Rectal smooth muscle tissue (tissue), 1 donor: ENCODE results near the gene RUNDC1.

Experiments
- H3K27ac ChIP-seq: one replicate; pipeline ENCODE4 v1.7.0; 2013; ENCODE audit warnings: low read depth, low read length, inconsistent platforms
- H3K27me3 ChIP-seq: one replicate; pipeline ENCODE4 v1.7.0; 2013; ENCODE audit warnings: low read length; ENCODE audit not compliant: control insufficient read depth, insufficient read depth
- H3K36me3 ChIP-seq: one replicate; pipeline ENCODE4 v1.7.0; 2013; ENCODE audit warnings: low read length; ENCODE audit not compliant: control insufficient read depth, insufficient read depth
- H3K4me1 ChIP-seq: one replicate; pipeline ENCODE4 v1.7.0; 2013; ENCODE audit warnings: low read length; ENCODE audit not compliant: control insufficient read depth, insufficient read depth
- H3K4me3 ChIP-seq: one replicate; pipeline ENCODE4 v1.7.0; 2013; ENCODE audit warnings: low read length
- H3K9ac ChIP-seq: one replicate; pipeline ENCODE4 v1.7.0; 2013; ENCODE audit warnings: low read length

The RUNDC1 gene

DNA sequence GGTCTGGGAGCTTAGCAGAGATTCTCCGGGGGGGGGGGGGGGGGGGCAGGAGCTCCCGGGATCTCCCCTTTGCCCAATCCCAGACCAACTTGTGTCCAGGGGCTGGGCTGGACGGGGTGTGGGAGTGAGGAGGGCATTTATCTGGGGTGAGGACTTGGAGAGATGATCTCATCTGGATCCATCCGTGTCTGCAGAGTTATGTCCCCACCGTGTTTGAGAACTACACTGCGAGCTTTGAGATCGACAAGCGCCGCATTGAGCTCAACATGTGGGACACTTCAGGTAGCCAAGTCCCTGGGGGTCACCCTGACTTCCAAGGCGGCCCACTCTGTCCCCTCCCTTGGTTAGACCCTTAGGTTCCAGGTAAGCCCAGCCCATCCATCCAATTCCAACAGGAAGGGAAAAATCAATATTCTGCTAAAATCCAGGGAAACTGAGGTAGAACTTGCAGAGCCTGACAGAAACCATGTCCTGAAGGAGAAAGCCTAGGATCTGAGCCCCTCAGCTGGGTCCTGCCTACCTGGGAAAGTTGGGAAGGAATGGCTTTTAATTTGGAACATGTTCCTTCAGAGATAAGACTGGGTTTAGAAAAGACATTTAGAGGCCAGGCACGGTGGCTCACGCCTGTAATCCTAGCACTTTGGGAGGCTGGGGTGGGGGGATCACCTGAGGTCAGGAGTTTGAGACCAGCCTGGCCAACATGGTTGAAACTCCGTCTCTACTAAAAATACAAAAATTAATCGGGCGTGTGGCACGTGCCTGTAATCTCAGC lies 45.6 kb downstream of the RUNDC1 start:
- no peak overlapping the region for H3K9ac ChIP-seq
- no peaks in the 10 kb centered on the region for H3K4me1 ChIP-seq
- no peak overlapping the region for H3K4me3 ChIP-seq
- no peaks in the 10 kb centered on the region for H3K27me3 ChIP-seq
- H3K27ac ChIP-seq: no peak overlapping the region
- H3K36me3 ChIP-seq: no peaks in the 10 kb centered on the region

DNA sequence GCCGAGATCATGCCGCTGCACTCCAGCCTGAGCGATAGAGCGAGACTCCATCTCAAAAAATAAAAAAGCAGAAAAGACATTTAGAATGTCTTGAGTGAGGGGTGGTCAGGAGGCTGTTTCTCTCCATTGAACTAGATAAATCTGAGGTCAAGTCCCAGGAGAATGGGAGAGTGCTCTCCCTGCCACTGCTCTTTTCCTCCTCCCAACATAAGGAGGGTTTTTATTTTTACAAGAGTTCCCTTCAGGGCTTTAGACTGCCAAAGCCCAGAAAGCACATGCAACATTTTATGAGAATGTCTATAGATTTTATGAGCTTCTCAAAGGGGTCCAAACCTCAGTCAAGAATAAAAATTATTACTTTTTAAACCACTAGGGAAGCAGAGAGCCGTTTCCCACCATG lies 46.2 kb downstream of the RUNDC1 start:
- Histone ChIP-seq H3K36me3 (no peaks in the 10 kb centered on the region), H3K4me3 (no peak overlapping the region), H3K9ac (no peak overlapping the region), H3K27me3 (no peaks in the 10 kb centered on the region), H3K4me1 (no peaks in the 10 kb centered on the region), H3K27ac (no peak overlapping the region)

DNA sequence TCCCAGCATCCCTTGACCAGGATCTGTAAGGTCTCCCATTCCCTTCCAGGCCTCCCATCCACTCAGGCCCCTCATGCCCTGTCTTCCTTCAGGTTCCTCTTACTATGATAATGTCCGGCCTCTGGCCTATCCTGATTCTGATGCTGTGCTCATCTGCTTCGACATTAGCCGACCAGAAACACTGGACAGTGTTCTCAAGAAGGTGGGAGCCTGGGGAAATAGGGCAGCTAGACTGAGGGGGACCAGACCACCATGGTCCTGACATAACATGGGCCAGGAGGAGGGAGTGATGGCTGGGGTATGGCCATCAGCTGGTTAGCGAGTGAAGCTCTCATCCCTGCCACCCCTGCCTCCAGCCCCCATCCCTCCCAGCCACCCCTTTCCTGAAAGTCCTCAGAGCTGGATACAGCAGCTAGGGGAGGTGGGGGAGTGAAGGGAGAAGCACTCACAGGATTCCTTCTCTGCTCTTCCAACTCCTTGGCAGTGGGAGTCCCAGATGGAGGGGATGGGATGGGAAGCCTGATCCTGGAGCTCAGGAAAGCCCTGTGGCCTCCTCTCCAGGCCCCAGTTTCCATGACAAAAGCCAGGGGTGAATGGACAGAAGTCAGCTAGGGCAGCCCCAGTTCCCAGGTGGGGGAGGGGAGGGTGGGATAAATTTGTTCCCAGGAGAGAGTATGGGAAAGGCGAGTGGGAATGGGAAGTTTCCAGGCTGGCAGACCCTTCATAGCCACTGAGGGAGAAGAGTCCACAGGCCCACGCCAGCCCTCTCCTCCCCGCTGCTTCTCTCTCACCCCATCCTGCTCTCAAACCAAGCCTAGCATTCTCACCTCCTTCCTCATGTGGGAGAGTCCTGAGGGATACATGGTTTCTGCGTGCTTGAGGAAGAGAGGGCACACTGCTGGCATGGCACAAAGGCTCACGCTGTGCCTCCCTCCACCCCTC lies 47.0 kb downstream of the RUNDC1 start:
- Histone ChIP-seq H3K36me3 (no peaks in the 10 kb centered on the region), H3K27ac (no peak overlapping the region), H3K27me3 (no peaks in the 10 kb centered on the region), H3K9ac (no peak overlapping the region), H3K4me1 (no peaks in the 10 kb centered on the region), H3K4me3 (no peak overlapping the region)

DNA sequence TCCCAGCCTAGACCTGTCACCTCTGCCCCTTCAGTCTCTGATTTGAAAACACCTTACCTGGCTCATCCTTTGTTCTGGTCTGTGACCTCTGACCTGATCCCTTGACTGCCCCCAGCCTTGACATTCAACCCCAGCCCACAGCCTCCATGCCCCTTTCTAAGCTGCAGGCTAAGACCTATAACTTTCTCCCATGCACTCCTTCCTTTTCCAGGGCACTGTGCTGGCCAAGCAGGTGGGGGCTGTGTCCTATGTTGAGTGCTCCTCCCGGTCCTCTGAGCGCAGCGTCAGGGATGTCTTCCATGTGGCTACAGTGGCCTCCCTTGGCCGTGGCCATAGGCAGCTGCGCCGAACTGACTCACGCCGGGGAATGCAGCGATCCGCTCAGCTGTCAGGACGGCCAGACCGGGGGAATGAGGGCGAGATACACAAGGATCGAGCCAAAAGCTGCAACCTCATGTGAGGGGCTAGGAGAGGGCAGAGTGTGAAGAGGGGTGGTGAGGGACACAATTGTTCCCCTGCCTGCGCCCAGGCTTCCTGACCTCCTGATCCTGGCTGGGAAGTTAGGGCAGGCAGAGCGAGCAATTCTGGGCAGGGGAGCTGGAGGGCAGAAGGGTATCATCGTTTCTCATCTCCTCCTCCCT lies 48.0 kb downstream of the RUNDC1 start:
- Histone ChIP-seq H3K9ac (no peak overlapping the region), H3K36me3 (no peaks in the 10 kb centered on the region), H3K4me3 (no peak overlapping the region), H3K4me1 (no peaks in the 10 kb centered on the region), H3K27me3 (no peaks in the 10 kb centered on the region), H3K27ac (no peak overlapping the region)

DNA sequence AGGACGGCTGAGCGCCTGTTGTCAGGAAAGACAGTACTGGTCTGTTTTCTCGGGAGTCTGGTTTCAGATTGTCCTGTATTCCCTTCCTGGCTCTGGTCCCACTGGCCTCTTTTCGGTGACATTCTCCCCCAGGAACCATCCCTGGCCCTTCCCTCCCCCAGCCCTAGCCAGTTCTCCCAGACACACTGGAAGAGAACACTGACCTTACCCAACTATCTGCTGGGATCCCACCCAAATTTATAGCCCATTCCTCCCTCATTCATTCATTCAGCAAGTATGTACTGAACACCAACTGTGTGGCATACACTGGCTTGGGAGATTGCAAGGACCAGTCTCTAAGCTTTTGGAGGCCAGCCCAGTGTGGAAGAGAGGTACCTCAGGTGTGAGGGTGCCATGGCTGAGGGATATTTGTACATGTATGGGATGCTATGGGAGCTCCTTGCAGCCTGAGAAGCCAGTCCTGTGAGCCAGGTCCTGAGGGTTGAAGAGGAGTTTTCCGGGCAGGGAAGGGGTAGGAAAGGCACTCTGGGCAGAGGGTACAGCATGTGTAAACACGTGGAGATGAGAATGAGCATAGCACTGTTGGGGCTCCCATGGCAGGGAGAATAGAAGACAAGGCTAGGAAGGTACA lies 49.9 kb downstream of the RUNDC1 start:
- H3K9ac ChIP-seq: no peak overlapping the region
- H3K27ac ChIP-seq: no peak overlapping the region
- no peak overlapping the region for H3K4me3 ChIP-seq
- H3K36me3 ChIP-seq: no peaks in the 10 kb centered on the region
- H3K4me1 ChIP-seq: no peaks in the 10 kb centered on the region
- no peaks in the 10 kb centered on the region for H3K27me3 ChIP-seq

DNA sequence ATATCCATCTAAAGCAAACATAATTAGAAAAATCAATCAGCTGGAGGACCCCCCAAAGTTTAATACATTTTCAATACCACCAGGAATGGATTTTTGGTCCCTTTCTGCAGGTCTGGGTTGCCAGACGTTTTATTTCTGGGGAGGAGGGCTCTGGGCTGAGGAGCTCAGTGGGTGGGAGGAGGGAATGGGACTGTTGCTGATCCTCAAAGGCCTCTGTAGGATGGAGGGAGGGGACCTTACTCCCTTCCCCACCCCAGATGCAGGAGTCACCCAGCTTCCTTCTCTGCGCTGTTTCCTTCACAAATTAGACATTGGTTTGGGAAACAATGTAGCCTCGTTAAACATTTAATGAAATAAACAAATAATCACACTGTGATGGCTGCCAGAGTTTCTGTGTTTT lies 51.3 kb downstream of the RUNDC1 start:
- Histone ChIP-seq H3K27me3 (no peaks in the 10 kb centered on the region), H3K4me3 (no peak overlapping the region), H3K9ac (no peak overlapping the region), H3K27ac (no peak overlapping the region), H3K36me3 (no peaks in the 10 kb centered on the region), H3K4me1 (no peaks in the 10 kb centered on the region)

DNA sequence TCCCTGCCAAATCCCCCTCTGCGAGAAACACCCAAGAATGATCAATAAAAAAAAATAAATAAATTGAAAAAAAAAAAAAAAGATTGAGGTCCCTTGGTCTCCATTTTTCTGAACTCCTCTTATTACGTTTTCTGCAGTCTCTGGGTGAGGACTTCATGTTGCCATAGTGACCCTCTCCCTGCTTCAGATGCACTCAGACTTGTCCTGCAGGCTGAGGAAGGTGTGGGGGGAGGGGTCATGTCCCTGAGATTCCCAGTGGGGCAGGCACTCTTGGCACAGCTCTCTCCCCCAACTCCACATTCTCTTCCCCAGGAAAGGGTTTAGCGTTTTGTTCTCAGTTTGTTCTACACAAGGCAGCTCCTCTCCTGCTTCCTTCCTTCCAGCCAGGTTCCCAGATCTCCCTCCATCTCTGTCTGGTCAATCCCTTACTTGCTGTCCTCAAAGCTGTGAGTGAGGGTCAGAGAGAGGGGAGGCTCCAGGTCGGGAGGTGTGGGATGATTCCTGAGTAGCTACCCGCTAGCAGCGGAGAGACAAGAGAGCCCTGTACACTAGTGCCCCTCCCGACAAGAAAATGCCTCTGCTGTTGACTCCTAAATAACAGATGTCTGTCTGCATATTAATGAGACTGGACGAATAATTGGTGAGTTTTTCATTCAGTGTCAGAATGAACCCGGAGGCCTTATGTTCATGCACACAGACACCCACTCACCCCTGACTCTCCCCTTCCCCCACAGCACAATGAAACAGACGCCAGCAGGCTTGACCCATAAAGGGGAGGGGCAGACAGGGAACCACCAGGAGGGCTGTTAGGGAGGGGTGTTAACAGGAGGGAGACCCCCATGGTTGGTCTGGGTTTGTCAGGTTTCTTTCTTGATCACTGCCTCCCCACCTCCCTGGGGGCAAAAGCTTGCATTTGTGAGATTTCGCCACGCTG lies 53.9 kb downstream of the RUNDC1 start:
- H3K27ac ChIP-seq: no peak overlapping the region
- no peaks in the 10 kb centered on the region for H3K4me1 ChIP-seq
- H3K36me3 ChIP-seq: no peaks in the 10 kb centered on the region
- H3K27me3 ChIP-seq: no peaks in the 10 kb centered on the region
- no peak overlapping the region for H3K9ac ChIP-seq
- no peak overlapping the region for H3K4me3 ChIP-seq

DNA sequence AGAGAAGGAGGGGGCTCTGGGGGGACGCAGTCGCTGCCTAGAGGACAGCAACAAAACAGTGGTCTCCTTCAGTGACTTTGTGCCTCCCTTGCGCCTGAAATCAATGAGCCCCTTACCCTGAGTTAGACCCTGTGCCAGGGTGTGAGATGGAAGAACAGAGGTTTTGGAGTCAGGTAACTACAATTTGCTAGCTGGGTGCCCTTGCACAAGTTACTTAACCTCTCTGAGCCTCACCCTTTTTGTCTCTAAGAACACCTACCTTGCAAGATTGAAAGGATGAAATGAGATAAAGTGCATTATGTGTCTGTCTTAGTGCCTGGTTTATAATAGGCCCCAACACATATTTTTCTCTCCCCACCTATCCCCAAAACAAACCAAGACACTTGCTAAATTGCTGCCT lies 54.5 kb downstream of the RUNDC1 start:
- Histone ChIP-seq H3K4me3 (no peak overlapping the region), H3K27ac (no peak overlapping the region), H3K27me3 (no peaks in the 10 kb centered on the region), H3K36me3 (no peaks in the 10 kb centered on the region), H3K4me1 (no peaks in the 10 kb centered on the region), H3K9ac (no peak overlapping the region)

DNA sequence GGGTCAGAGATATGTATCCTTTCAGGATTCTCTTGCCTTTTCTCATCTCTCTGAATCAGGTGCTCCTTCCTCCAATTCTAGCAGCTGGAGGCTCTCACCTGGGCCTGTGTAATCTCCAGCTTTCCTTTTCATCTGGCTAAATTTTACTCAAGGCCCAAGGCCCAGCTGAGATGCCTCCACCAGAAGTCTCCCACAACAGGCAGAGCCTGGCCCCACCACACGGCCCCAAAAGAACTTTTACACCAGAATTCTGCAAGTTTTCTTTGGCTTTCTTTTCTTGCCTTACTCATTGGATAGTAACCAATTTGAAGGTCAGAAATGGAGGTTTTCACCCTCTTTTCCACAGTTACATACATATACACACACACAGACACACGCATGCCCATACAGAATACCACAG lies 59.3 kb downstream of the RUNDC1 start:
- Histone ChIP-seq H3K4me3 (no peak overlapping the region), H3K27me3 (no peaks in the 10 kb centered on the region), H3K36me3 (no peaks in the 10 kb centered on the region), H3K27ac (no peak overlapping the region), H3K4me1 (no peaks in the 10 kb centered on the region), H3K9ac (no peak overlapping the region)

DNA sequence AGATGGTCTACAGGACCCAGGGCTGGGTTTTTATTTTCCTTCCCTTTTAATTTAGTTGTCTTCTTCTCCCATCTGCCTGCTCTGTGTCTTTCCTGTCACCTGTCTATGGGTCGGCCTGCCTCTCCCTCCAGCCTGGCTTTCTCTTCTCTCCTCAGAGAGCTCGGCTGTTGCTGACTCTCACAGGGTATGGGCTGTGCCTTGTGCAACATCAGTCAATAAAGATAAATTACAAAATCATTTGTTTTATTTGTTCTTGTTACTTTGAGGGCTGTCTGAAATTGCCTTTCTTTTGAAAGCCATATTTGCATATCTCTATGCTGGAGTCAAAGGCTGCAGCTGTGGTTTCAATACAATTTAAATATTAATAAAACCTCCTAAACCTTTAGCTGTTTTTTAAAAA lies 60.3 kb downstream of the RUNDC1 start:
- Histone ChIP-seq H3K4me1 (no peaks in the 10 kb centered on the region), H3K9ac (no peak overlapping the region), H3K27ac (no peak overlapping the region), H3K36me3 (no peaks in the 10 kb centered on the region), H3K27me3 (no peaks in the 10 kb centered on the region), H3K4me3 (no peak overlapping the region)

DNA sequence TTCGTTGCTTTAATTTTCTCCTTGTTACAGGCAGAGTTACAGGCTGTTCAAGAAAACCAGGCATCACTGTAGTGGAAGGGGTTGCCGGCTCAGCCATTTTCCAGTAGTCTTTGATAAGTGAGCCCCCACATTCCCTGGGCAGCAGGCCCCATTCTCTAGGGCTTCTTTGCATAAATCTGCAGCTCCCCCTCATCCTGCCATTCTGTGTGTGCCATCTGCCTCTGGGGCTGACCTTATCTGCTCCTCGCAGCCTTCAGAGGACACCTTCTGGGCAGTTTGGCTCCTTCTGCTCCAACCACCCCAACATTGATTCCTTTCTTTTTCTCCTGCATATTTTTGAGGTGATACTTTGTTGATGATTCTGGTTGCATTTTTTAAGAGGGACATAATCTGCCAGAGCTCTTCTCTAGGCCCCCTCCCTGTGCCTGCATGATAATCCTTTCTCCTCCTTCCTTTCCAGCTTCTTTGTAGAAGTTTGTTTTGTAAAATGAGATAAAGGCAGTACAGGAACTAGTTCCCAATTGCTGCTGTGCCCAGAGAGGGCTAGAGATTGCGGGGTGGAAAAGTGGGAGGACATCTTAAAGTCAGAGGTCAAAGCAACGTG lies 61.8 kb downstream of the RUNDC1 start:
- Histone ChIP-seq H3K4me3 (no peak overlapping the region), H3K27me3 (no peaks in the 10 kb centered on the region), H3K9ac (no peak overlapping the region), H3K27ac (no peak overlapping the region), H3K4me1 (no peaks in the 10 kb centered on the region), H3K36me3 (no peaks in the 10 kb centered on the region)
